ENCODE data around the gene THBD.

Gene THBD

GRCh38 chr20:23011008-23011721 lies 38.3 kb downstream of the THBD start:
- DNase-seq (ENCODE audit: low read depth in 2 of 2): no peak

GRCh38 chr20:23010096-23010495 lies 39.4 kb downstream of the THBD start:
- no peak for DNase-seq (ENCODE audit: low read depth in 2 of 2)

GRCh38 chr20:23009636-23010035 lies 39.8 kb downstream of the THBD start:
- DNase-seq (ENCODE audit: low read depth in 2 of 2): no peak

- no peak for DNase-seq (ENCODE audit: low read depth in 2 of 2)
These were observed 40.8 kb downstream of the THBD start for GRCh38 chr20:23008667-23009066.

GRCh38 chr20:23007886-23008655 lies 41.4 kb downstream of the THBD start:
- DNase-seq (ENCODE audit: low read depth in 2 of 2): no peak

GRCh38 chr20:23007462-23007861 lies 42.0 kb downstream of the THBD start:
- no peak for DNase-seq (ENCODE audit: low read depth in 2 of 2)

- no peak for DNase-seq (ENCODE audit: low read depth in 2 of 2)
These were observed 43.7 kb downstream of the THBD start for GRCh38 chr20:23005776-23006175.

GRCh38 chr20:23003881-23004460 lies 45.5 kb downstream of the THBD start:
- DNase-seq (ENCODE audit: low read depth in 2 of 2): no peak

- DNase-seq (ENCODE audit: low read depth in 2 of 2): no peak
These were observed 46.3 kb downstream of the THBD start for GRCh38 chr20:23003077-23003635.

- DNase-seq (ENCODE audit: low read depth in 2 of 2): no peak
These were observed 47.2 kb downstream of the THBD start for GRCh38 chr20:23002276-23002675.

- no peak for DNase-seq (ENCODE audit: low read depth in 2 of 2)
These were observed 49.1 kb downstream of the THBD start for GRCh38 chr20:23000232-23000947.

- no peak for DNase-seq (ENCODE audit: low read depth in 2 of 2)
These were observed 49.7 kb downstream of the THBD start for GRCh38 chr20:22999756-23000155.

- no peak for DNase-seq (ENCODE audit: low read depth in 2 of 2)
These were observed 51.0 kb downstream of the THBD start for GRCh38 chr20:22998476-22998875.

GRCh38 chr20:22995923-22996322 lies 53.5 kb downstream of the THBD start:
- DNase-seq (ENCODE audit: low read depth in 2 of 2): no peak
